Kidney (tissue), 14 donors: ENCODE results near the gene ZWILCH. TPM values are rescaled to one million over a fixed set of nuclear protein-coding genes. Genes with fewer than 3 reads are reported as not detected.

Experiments used
- DNase-seq, 5 donors: peaks; one replicate each; pipeline ENCODE4 v3.0.0-alpha.2; 2013 to 2020
- FAIRE-seq: peaks from 2 replicates; lab custom pipeline; 2012; peaks lifted over from hg19 to GRCh38; lab: Jason Lieb, UNC
- H3K27ac ChIP-seq, 2 donors: one replicate each; pipeline ENCODE4 v1.7.0; 2013; ENCODE audit warnings: low read depth in 2 of 2, low read length in 2 of 2, inconsistent platforms in 1 of 2
- H3K27me3 ChIP-seq: one replicate; pipeline ENCODE4 v1.7.1; 2013; ENCODE audit warnings: low read length, inconsistent platforms; ENCODE audit not compliant: control insufficient read depth, insufficient read depth
- H3K36me3 ChIP-seq, 3 donors: one replicate each; pipeline versions ENCODE4 v1.7.0 to v1.7.1; 2013; ENCODE audit warnings: low read length in 3 of 3, control low read depth in 1 of 3, inconsistent platforms in 1 of 3; ENCODE audit not compliant: insufficient read depth in 3 of 3, control insufficient read depth in 2 of 3
- H3K4me1 ChIP-seq, 3 donors: one replicate each; pipeline versions ENCODE4 v1.7.0 to v1.7.1; 2013; ENCODE audit warnings: low read length in 3 of 3, inconsistent platforms in 1 of 3, low read depth in 1 of 3; ENCODE audit not compliant: control insufficient read depth in 2 of 3, insufficient read depth in 2 of 3
- H3K4me3 ChIP-seq, 3 donors: one replicate each; pipeline versions ENCODE4 v1.7.0 to v1.8.1; 2013; ENCODE audit warnings: low read length in 3 of 3, control low read depth in 1 of 3, inconsistent platforms in 1 of 3
- H3K9ac ChIP-seq, 3 donors: one replicate each; pipeline versions ENCODE4 v1.7.0 to v1.7.1; 2013; ENCODE audit warnings: low read length in 3 of 3, control low read depth in 1 of 3, inconsistent platforms in 1 of 3
- H3K9me3 ChIP-seq, 3 donors: one replicate each; pipeline versions ENCODE4 v1.7.0 to v1.7.1; 2013; ENCODE audit warnings: low read length in 3 of 3, control low read depth in 1 of 3, inconsistent platforms in 1 of 3; ENCODE audit not compliant: control insufficient read depth in 2 of 3, insufficient read depth in 1 of 3
- CTCF ChIP-seq: IDR thresholded peaks from 3 replicates; pipeline ENCODE4 v1.5.1; 2012; ENCODE audit warnings: mild to moderate bottlenecking, moderate library complexity, borderline replicate concordance; ENCODE audit not compliant: insufficient read depth; ENCODE audit errors: extremely low read depth
- intact Hi-C: fragments of 100-400 bp; cut with DNase I; formaldehyde crosslinking; loops from one replicate; pipeline ENCODE4 v1.11.1; 2022
- polyA plus RNA-seq: library from polyadenylated mRNA; stranded (reverse); fragments of 350-450 nt; fragmentation: Illumina TruSeq; extraction: RNeasy Lipid Tissue Mini Kit (QIAGEN cat#74804); gene quantifications from one replicate; pipeline ENCODE4 v1.2.3, GENCODE V29; 2014; ENCODE audit warnings: low read depth, low replicate concordance; ENCODE audit not compliant: insufficient read depth
- total RNA-seq: library from RNA; stranded (reverse); fragmentation: NEBNext Ultra II Directional; extraction: Animal tissue kit (Norgen Biotek cat#: 25700); gene quantifications from one replicate; pipeline ENCODE4 v1.2.1, GENCODE V29; 2021
- donor health status: control.
- donor health status: control.
- donor health status: control.
- donor health status: control.
- donor health status: control.
- donor health status: DM: yes; HTN: yes; CAD: no.
- donor health status: Normal renal cell carcinoma (clear cell type).

ZWILCH gene
- total and polyA plus RNA-seq, 2 donors from 2014 or later = 3.0 to 9.0 TPM

DNA sequence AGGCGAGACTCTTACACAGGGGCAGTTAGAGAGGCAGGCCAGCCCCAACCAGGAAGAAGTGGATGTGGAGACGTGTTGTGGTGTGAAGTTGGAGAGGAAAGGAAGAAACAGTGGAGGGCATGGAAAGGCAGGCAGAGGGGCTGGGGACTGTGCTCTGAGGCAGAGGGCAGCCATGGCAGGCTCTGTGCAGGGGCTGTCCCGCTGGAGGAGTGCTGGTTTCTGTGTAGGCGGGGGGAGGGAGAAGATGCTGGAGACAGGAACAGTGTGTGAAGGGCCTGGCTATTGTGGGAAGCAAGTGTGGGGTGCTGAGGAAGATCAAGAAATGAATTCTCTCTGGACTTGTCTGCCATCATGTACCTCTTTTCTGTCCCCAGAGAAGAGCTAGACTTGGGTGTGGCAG lies 28.6 kb upstream of the ZWILCH start:
- H3K9ac ChIP-seq = no peak overlapping the region
- no peak overlapping the region for H3K27ac ChIP-seq
- FAIRE-seq (no peak), DNase-seq (no peak)
- H3K4me3 ChIP-seq = no peak overlapping the region
- no peaks in the 10 kb centered on the region for H3K9me3 ChIP-seq
- H3K27me3 ChIP-seq = no peaks in the 10 kb centered on the region
- intact Hi-C loops = no loop called here
- no peaks in the 10 kb centered on the region for H3K36me3 ChIP-seq
- no peaks in the 10 kb centered on the region for H3K4me1 ChIP-seq
- no peak for TF ChIP-seq CTCF

DNA sequence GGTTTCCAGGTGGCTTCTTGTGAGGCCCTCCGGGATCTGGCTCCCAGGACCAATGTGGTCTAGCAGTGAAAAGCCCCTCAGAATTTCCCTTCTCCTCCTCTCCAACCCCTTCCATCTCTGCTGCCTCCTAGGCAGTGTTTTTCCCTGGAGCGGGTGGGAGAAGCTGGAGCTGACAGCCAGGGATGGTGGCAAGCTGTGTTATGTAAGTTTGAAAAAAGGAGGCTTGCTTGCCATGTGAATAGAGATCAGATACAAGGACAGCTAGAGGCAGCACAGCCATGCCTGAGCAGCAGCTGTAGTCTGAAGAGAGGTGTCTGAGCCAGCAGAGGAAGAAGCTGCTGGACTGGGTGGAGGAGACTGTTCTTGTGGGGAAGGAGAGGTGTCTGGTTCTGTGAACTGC lies 28.1 kb upstream of the ZWILCH start:
- Histone ChIP-seq H3K9me3 (no peaks in the 10 kb centered on the region), H3K27me3 (no peaks in the 10 kb centered on the region), H3K9ac (no peak overlapping the region), H3K4me1 (no peaks in the 10 kb centered on the region), H3K36me3 (peaks cover 0 to 2% (median under 1%) of the 10 kb centered on the region in 3 donors), H3K4me3 (no peak overlapping the region), H3K27ac (no peak overlapping the region)
- TF ChIP-seq CTCF = no peak
- DNase-seq (no peak), FAIRE-seq (no peak)
- intact Hi-C loops = no loop called here

GRCh38 chr15:66480267-66480666 lies 24.9 kb upstream of the ZWILCH start:
- FAIRE-seq = no peak
- DNase-seq = no peak
- intact Hi-C loops = no loop called here
- Histone ChIP-seq H3K27me3 (no peaks in the 10 kb centered on the region), H3K36me3 (peaks cover 0 to 4% (median 2%) of the 10 kb centered on the region in 3 donors), H3K4me1 (peaks cover 0 to 2% (median 0%) of the 10 kb centered on the region in 3 donors), H3K27ac (no peak overlapping the region), H3K9me3 (no peaks in the 10 kb centered on the region), H3K9ac (no peak overlapping the region), H3K4me3 (no peak overlapping the region)
- no peak for TF ChIP-seq CTCF

DNA sequence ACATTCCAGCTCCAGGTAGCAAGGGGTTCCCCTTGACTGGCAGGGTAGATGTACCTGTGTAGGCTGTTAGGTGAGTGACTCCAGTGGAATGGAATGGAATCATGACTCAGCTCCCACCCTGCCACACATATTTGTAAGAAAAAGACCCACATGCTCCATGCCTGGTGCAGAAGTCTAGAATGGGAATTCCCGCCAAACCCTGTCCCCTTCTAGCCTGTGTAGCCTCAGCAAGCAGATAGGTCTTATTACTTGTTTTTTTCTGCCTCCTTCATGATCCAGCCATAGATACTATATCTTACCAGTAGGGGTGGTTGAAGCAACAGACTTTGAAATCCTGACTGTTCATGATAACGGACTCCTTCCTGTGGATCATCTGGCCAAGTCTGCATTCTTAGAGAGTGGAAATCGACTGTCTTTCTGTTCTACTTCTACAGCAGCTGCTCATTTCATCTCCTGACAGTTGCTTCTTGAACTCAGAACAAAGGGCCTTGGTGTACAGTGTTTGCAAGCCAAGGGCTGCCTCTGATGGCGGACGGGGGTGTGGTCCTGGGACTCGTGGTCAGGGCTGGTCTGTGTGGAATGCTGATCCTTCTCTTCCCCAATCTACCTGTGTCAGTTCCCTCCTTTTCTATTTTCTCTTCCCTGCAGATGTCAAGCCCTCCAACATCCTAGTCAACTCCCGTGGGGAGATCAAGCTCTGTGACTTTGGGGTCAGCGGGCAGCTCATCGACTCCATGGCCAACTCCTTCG lies 23.8 kb upstream of the ZWILCH start:
- no peak for FAIRE-seq
- H3K9ac ChIP-seq = no peak overlapping the region
- H3K36me3 ChIP-seq = peaks cover 0 to 4% (median 2%) of the 10 kb centered on the region in 3 donors
- peaks cover 0 to 2% (median 0%) of the 10 kb centered on the region in 3 donors for H3K4me1 ChIP-seq
- DNase-seq = no peak
- H3K4me3 ChIP-seq = no peak overlapping the region
- H3K27ac ChIP-seq = no peak overlapping the region
- H3K9me3 ChIP-seq = no peaks in the 10 kb centered on the region
- no peaks in the 10 kb centered on the region for H3K27me3 ChIP-seq
- intact Hi-C loops = no loop called here
- TF ChIP-seq CTCF = no peak
